ENCODE data around the gene DNAH2.

Gene DNAH2, protein sequence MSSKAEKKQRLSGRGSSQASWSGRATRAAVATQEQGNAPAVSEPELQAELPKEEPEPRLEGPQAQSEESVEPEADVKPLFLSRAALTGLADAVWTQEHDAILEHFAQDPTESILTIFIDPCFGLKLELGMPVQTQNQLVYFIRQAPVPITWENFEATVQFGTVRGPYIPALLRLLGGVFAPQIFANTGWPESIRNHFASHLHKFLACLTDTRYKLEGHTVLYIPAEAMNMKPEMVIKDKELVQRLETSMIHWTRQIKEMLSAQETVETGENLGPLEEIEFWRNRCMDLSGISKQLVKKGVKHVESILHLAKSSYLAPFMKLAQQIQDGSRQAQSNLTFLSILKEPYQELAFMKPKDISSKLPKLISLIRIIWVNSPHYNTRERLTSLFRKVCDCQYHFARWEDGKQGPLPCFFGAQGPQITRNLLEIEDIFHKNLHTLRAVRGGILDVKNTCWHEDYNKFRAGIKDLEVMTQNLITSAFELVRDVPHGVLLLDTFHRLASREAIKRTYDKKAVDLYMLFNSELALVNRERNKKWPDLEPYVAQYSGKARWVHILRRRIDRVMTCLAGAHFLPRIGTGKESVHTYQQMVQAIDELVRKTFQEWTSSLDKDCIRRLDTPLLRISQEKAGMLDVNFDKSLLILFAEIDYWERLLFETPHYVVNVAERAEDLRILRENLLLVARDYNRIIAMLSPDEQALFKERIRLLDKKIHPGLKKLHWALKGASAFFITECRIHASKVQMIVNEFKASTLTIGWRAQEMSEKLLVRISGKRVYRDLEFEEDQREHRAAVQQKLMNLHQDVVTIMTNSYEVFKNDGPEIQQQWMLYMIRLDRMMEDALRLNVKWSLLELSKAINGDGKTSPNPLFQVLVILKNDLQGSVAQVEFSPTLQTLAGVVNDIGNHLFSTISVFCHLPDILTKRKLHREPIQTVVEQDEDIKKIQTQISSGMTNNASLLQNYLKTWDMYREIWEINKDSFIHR (N-terminal part only)
- 0 reads per million in 2 experiments for total RNA-seq

GRCh38 chr17:7716901-7717755 lies at the start of gene DNAH2:
Gene DNAH2 (plus strand): TSS chr17:7717744. CDS start chr17:7719735, 1,991 bp downstream.
- no peak for DNase-seq (ENCODE audit: low read depth)

DNA sequence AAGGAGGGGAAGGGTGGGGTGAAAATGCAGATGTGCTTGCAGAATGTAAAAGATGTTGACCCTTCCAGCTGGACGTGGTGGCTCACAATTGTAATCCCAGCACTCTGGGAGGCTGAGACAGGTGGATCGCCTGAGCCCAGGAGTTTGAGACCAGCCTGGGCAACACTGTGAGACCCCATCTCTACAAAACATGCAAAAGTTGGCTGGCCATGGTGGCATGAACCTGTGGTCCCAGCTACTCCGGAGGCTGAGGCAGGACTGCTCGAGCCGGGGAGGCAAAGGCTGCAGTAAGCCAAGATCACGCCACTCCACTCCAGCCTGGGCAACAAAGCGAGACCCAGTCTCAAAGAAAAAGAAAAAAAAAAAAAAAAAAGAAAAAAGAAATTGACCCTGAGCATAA lies 49.1 kb upstream of the DNAH2 start:
- DNase-seq (ENCODE audit: low read depth): no peak

GRCh38 chr17:7673239-7673638 lies 44.3 kb upstream of the DNAH2 start:
- DNase-seq (ENCODE audit: low read depth): no peak

DNA sequence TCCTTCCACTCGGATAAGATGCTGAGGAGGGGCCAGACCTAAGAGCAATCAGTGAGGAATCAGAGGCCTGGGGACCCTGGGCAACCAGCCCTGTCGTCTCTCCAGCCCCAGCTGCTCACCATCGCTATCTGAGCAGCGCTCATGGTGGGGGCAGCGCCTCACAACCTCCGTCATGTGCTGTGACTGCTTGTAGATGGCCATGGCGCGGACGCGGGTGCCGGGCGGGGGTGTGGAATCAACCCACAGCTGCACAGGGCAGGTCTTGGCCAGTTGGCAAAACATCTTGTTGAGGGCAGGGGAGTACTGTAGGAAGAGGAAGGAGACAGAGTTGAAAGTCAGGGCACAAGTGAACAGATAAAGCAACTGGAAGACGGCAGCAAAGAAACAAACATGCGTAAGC lies 42.6 kb upstream of the DNAH2 start:
- no peak for DNase-seq (ENCODE audit: low read depth)

DNA sequence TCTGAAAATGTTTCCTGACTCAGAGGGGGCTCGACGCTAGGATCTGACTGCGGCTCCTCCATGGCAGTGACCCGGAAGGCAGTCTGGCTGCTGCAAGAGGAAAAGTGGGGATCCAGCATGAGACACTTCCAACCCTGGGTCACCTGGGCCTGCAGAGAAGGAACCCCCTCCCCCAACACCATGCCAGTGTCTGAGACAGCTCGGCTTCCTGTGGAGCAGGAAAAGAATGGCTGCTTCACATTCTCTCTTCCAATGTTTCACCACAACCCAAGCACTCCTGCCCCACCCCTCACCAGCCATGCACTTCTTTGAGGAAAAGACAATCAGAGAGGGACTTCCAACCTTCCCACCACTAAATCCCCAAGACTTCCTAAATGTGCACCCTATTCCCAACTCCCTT lies 41.0 kb upstream of the DNAH2 start:
- DNase-seq (ENCODE audit: low read depth): no peak

- no peak for DNase-seq (ENCODE audit: low read depth)
Measured at GRCh38 chr17:7677388-7678067, 40.0 kb upstream of the DNAH2 start.

DNA sequence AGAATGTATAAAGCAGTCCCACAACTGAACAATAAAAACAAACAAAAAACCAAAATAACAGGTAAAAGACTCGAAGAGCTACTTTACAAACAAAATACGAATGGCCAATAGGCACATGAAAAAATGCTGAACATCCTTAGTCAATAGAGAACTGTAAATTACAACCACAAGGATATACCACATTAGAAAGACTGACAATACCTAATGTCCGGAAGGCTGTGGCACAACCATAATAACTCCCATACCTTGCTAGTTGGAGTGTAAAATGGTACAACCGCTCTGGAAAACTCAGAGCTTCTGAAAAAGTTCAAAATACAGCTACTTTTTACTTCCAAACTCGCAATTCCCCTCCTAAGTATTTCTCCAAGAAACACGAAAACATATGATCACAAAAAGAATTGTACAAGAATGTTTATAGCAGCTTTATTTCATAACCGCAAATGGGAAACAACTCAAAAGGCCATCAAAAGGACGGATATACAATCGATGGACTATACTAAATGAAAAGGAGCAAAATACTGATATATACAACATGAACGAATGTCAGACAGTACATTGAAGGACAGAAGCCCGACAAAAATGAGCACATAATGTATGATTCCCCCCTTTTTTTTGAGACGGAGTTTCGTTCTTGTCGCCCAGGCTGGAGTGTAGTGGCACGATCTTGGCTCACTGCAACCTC lies 32.6 kb upstream of the DNAH2 start:
- DNase-seq (ENCODE audit: low read depth): no peak

DNA sequence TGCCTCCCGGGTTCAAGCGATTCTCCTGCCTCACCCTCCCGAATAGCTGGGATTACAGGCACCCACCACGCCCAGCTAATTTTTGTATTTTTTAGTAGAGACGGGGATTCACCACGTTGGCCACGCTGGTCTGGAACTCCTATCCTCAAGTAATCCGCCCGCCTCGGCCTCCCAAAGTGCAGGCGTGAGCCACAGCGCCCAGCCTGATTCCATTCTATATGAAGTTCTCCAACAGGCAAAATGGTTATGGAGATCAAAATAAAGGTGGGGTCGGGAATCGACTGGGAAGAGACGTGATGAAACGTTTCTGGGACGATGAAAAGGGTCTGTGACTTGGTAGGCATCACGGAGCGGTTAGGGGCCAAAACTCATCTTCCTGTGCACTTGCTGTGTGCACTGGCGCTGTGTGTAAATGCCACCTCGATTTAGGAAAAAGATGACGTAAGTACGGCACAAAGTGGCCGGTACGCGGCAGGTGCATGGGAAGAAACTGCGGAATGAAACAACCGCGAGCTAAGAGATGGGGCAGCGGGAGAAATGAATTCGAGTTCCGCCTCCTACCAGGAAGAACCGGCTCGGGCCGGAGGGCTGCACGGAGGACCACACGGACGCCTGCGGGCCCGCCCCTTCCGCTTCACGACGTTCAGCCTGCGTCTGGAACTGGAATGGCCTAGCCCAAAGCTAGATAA lies 31.9 kb upstream of the DNAH2 start:
- DNase-seq (ENCODE audit: low read depth): peak; percentile 87

DNA sequence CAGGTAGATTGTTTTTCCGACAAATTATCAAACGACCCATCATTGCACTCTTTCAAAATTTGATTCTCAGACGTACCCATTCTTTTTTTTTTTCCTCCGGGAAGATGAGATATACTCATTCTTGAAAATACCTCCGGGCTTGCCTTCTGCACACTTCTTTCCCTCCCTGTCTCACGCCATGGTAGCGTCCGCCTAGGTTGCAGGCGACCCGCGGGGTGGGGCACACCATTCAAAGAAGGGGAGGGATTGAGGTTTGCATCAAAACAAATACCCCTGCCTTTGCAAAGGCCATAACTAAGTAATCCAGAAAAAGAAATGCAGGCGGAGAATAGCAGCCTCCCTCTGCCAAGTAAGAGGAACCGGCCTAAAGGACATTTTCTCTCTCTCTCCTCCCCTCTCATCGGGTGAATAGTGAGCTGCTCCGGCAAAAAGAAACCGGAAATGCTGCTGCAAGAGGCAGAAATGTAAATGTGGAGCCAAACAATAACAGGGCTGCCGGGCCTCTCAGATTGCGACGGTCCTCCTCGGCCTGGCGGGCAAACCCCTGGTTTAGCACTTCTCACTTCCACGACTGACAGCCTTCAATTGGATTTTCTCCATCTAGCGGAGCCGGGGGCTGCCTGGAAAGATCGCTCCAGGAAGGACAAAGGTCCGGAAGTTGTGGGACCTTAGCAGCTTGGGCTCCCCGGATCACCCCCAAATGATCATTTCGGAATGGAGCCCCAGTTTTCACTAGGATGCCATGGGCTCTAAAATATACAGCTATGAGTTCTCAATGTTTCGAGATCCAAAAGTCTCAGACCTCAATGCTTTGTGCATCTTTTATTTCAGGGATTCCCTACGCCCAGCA lies 31.1 kb upstream of the DNAH2 start:
- DNase-seq (ENCODE audit: low read depth): peak; percentile 69

GRCh38 chr17:7687072-7687907 lies 30.3 kb upstream of the DNAH2 start, which contains the start of gene TP53:
Gene TP53 (minus strand): TSS chr17:7687490. CDS start chr17:7676594, 10,896 bp downstream.
- DNase-seq (ENCODE audit: low read depth): peak; percentile 85

- DNase-seq (ENCODE audit: low read depth): peak; percentile 92
Measured at GRCh38 chr17:7687908-7688807, 29.4 kb upstream of the DNAH2 start, which contains the start of gene WRAP53. Gene WRAP53 (plus strand): TSS chr17:7688477. CDS start chr17:7688649, 172 bp downstream.

GRCh38 chr17:7688808-7689316 lies 28.7 kb upstream of the DNAH2 start:
- DNase-seq (ENCODE audit: low read depth): no peak

- no peak for DNase-seq (ENCODE audit: low read depth)
Measured at GRCh38 chr17:7695586-7695985, 22.0 kb upstream of the DNAH2 start.

- DNase-seq (ENCODE audit: low read depth): no peak
Measured at GRCh38 chr17:7697828-7698588, 19.5 kb upstream of the DNAH2 start.

DNA sequence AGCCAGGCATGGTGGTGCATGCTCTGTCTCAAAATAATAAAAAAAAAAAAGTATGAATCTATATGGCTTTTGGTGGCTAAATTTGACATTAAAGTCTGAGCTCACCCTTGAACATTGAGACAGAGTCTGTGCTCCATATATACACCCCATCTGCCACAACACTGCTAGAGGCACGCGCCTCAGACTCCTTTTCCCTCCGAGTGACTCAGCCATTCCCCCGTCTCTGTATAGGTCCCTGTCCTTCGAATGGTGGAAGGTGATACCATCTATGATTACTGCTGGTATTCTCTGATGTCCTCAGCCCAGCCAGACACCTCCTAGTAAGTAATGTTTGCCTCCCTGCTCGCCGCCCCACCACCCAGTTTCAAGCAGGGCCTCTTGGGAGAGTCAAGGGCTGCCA lies 17.0 kb upstream of the DNAH2 start:
- DNase-seq (ENCODE audit: low read depth): no peak

- no peak for DNase-seq (ENCODE audit: low read depth)
Measured at GRCh38 chr17:7701681-7702080, 15.9 kb upstream of the DNAH2 start.
